SKM-1 treated with dmso at 0.1 percent for 144 hours (cell line): Measurements from ENCODE around the gene GRID1.

Source experiments
- DNase-seq: peaks from one replicate; lab custom pipeline; 2025; ENCODE audit not compliant: unreplicated experiment; lab: John Stamatoyannopoulos, UW

Gene GRID1

GRCh38 chr10:85600026-85600743, 766.4 kb downstream of the GRID1 start:
- no peak for DNase-seq

GRCh38 chr10:85599081-85599480, 767.5 kb downstream of the GRID1 start:
- no peak for DNase-seq

DNA sequence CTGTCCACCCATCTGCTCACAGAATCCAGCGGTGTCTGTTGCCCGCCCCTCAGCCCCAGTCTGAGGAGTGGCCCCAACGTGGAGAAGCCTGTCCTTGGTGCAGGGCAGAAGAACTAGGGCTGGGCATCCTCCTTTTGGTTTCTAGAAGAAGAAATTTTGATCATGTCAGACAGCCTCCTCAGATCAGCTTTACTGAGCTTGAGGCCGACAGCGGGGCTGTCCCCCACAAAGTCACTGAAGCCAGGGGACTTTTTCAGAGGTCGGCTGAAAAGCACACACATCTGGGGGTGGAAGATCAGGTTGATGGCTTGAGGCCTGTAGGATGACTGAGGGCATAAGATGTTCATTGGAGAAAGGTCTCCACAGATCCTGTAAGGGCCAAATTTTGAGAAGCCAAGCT, 767.9 kb downstream of the GRID1 start:
- no peak for DNase-seq

DNA sequence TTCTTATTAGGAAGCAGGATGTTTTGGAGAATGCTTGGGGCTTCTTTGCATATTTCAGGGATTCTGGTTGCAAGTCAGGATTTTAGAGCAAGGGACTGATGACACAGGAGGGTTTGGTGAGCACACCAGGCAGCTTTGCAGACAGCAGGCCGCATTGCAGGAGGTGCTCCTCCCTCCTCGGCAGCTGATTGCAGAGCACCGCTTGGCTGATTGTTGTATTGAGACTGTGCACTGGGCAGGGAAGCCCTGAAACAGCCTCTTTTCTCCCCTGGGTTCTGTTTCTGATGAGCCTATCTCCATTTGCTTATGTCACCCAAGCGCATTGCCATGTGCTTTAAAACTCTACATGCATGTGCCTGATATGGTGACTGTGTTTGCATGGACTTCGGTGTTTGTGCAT, 769.6 kb downstream of the GRID1 start:
- DNase-seq: no peak

- no peak for DNase-seq
Measured at GRCh38 chr10:85596389-85596788, 770.2 kb downstream of the GRID1 start.

DNA sequence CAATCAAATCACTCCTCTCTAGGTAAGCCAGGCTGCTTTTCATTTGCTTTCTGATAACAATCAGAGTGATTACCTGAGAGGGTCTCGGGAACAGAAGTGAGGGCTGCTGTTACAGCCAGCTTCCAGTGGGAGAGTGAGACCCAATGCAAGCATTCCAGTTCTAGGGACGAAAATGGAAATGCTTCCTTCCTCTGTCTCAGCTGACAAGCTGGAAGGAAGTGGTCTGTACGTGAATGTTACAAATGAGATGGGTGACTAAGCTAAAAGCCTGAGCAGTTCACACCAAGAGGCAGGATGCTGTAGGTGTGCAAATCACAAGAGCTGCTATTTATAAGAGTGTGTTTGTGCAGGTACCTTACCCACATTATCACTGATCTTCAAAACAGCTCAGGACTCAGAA, 772.4 kb downstream of the GRID1 start:
- DNase-seq: no peak

DNA sequence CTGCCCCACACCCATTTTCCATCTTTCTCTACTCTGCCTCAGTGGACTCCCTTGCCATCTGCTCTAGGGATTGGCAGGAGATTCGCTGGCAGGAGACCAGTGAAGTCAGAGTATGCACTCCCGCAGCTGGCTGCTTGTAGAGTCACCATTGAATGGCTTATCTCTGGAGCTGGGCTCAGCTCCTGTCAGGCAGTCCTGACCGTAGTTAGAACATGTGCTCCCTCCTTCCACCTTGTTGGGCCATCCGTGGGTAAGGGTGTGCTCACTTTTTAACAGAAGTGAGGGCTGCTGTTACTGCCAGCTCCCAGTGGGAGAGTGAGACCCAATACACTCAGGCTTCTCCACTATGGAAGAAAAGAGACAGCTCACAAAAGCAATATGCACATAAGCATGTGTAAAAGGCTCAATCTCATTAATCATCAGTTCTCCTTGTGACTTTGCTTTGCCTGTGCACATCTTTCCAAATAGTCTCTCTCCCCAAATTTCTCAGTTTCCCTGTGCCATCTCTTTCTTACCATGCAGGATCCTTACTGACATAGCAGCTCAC, 773.3 kb downstream of the GRID1 start:
- DNase-seq: no peak

DNA sequence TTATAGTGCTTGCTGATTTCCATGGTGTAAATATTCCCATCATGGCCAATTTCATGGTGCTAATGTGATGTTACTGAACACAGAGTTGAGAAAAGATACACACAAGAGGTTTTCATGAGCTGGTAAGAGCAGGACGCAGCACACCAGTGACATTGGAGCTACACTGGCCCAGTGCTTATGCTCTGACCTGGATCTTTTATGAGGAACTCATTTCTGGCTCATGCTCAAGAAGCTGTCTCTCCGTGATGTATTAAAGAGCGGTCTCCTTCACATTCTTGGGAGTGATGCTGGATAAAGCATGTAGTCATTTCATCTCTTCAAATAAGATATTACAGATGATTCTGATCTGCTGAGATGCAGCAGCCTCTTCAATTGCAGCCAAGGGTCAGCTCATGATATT, 785.2 kb downstream of the GRID1 start:
- no peak for DNase-seq

DNA sequence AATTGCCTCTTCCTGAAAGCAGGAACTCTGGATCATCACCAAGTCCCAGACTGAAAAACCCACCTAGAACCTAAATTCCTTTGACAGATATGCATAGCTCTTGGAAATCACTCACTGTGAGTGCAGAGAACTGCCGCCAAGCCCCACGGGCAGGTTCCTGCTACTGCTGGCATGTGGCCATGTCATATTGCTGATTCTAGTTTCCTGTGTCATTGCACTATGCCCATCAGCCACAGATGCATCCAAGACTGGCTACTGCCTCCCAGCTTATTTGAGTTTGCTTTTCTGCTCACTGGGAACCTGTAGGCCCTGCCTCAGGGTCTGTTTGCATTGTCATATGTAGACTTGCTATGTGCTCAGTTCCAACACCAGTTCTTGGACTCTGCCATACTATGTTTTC, 786.0 kb downstream of the GRID1 start:
- DNase-seq: no peak

DNA sequence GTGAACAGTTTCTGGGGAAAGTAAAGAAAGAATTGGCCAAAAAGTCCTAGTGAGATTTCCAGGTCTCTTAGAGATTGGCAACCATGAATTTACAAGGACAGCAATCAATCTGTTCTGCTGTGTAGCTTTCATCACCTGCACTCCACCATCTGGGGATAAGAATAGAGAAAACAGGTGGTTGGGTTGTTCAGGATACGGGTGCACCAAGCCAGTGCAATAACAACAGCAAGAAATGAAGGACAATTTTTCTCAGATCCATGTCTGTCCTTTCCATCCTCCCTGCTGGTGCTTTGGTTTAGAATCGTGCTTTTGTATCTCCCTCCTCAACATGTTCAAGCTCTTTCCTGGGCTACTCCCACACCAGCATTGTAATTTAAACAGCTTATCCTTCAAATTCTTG, 787.7 kb downstream of the GRID1 start:
- DNase-seq: no peak

- DNase-seq: no peak
Measured at GRCh38 chr10:85575441-85575840, 791.2 kb downstream of the GRID1 start.

GRCh38 chr10:85570871-85571270, 795.7 kb downstream of the GRID1 start:
- DNase-seq: no peak

- DNase-seq: no peak
Measured at GRCh38 chr10:85565381-85565780, 801.2 kb downstream of the GRID1 start.

DNA sequence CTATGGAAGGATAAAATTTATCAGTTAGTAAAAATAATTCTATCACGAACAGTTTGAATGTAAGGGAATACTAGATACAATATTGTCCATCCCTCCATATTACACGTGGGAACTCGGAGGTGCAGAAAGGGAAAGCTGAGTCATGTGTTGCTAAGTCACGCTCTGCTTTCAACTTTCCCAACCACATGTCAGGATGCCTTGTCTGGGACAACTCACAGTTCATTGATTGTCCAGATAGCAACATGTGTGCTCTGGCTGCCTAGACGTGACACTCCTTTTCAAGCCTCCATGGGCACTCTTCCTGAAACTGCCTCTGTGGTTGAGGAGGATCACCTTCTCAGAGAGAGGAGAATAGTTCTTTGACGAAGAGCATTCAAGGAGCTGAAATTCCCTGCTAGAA, 808.1 kb downstream of the GRID1 start:
- DNase-seq: no peak

GRCh38 chr10:85557706-85558105, 808.9 kb downstream of the GRID1 start:
- no peak for DNase-seq

DNA sequence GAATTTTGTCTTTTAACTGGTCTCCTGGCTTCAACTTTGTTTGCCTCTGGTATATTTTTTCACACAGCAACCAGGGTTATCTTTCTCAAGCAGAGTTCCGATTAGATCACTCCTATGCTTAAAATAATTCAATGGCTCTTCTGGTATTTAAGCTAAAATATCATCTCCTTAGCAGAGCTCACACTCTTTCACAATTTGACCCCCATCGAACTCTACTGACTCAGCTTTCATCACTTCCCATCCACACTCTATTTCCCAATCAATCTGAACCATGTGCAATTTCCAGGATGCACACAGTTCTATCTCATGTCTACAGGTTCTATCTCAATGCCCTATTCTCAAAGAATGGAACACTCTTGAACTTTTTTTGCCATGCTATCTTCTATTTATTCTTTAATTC, 809.5 kb downstream of the GRID1 start:
- DNase-seq: peak; percentile 95
